ENCODE results near the gene ACO2. TPM values are rescaled to one million over a fixed set of nuclear protein-coding genes. Genes with fewer than 3 reads are reported as not detected.

Gene ACO2
- total and polyA plus RNA-seq, 10 of the 15 experiments (the other 5 are each of a cell fraction or from before 2014, with no cell fraction given), result 21.4 to 214 (median 88.5) TPM

- no peaks in the 10 kb centered on the region for H3K4me1 ChIP-seq (ENCODE audit: control insufficient read depth, insufficient read depth, low read length)
- ChIA-PET POLR2A (no interaction called here), CTCF (interaction anchor here (0.7 kb wide), 1 partner anchor 1412 kb away, joined by 3 read pairs; no protein-coding TSS in a partner anchor), SMC1A (ENCODE audit: uncharacterized antibody, unreplicated experiment) (no interaction called here), RAD21 (ENCODE audit: unreplicated experiment) (no interaction called here)
- 37% methylated on average over 4 of the region's 4 CpGs for whole genome bisulfite sequencing (ENCODE audit: insufficient coverage, insufficient replicate concordance, low lambda C conversion rate, missing lambda C conversion rate)
- H3K36me3 ChIP-seq (ENCODE audit: control insufficient read depth in 2 of 2, insufficient read depth in 2 of 2, low read length in 1 of 2), result no peaks in the 10 kb centered on the region
- no peak for DNase-seq (ENCODE audit: low read depth, low spot score)
- in situ Hi-C loops (cut with MboI), result no loop called here
- no peak overlapping the region for H3K27ac ChIP-seq (ENCODE audit: control insufficient read depth, insufficient read depth)
- no TSS peak for BruUV-seq (replicated peaks)
- no peak overlapping the region for H3K9ac ChIP-seq (ENCODE audit: control insufficient read depth, insufficient read depth, low read length)
- FAIRE-seq, result no peak
- peaks cover 0 to 5% of the 10 kb centered on the region in 2 experiments; a peak in 3 of 4 replicates for H3K27me3 ChIP-seq (replicated peaks in 1 of 2; ENCODE audit: control insufficient read depth in 2 of 2, insufficient read depth in 2 of 2, low read length in 1 of 2)
- no peaks in the 10 kb centered on the region for H3K79me2 ChIP-seq (ENCODE audit: control insufficient read depth, insufficient read depth, low read length)
- H4K20me1 ChIP-seq (ENCODE audit: control insufficient read depth, insufficient read depth), result no peaks in the 10 kb centered on the region
- H2AFZ ChIP-seq (ENCODE audit: control insufficient read depth, low read depth, low read length), result no peak overlapping the region
- ATAC-seq, result no peak
- H3K4me2 ChIP-seq (ENCODE audit: control insufficient read depth, insufficient read depth), result no peak overlapping the region
- H3K9me3 ChIP-seq (replicated peaks; ENCODE audit: control insufficient read depth, insufficient read depth, low read length), result no peaks in the 10 kb centered on the region
- H3K4me3 ChIP-seq, result no peak overlapping the region
- intact Hi-C loops (cut with micrococcal nuclease; ENCODE audit: unreplicated experiment), result no loop called here
- TF ChIP-seq, protein P1, sequence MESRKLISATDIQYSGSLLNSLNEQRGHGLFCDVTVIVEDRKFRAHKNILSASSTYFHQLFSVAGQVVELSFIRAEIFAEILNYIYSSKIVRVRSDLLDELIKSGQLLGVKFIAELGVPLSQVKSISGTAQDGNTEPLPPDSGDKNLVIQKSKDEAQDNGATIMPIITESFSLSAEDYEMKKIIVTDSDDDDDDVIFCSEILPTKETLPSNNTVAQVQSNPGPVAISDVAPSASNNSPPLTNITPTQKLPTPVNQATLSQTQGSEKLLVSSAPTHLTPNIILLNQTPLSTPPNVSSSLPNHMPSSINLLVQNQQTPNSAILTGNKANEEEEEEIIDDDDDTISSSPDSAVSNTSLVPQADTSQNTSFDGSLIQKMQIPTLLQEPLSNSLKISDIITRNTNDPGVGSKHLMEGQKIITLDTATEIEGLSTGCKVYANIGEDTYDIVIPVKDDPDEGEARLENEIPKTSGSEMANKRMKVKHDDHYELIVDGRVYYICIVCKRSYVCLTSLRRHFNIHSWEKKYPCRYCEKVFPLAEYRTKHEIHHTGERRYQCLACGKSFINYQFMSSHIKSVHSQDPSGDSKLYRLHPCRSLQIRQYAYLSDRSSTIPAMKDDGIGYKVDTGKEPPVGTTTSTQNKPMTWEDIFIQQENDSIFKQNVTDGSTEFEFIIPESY (IDR thresholded peaks at IDR 0.05), result no peak
- no peak for TF ChIP-seq SREBF1 (IDR thresholded peaks at IDR 0.05; ENCODE audit: low read length)
- TF ChIP-seq NFYA (IDR thresholded peaks at IDR 0.05; ENCODE audit: borderline replicate concordance, low read depth, low read length), result no peak
- no peak for TF ChIP-seq CUX1 (IDR thresholded peaks at IDR 0.05; ENCODE audit: insufficient replicate concordance, low read depth, low read length)
- TF ChIP-seq BCLAF1 (IDR thresholded peaks at IDR 0.05), result no peak
- TF ChIP-seq IRF4 (IDR thresholded peaks at IDR 0.05; ENCODE audit: low read depth, low read length), result no peak
- TF ChIP-seq POU2F2 (IDR thresholded peaks at IDR 0.05; ENCODE audit: borderline replicate concordance, low read depth, low read length), result no peak
- no peak for TF ChIP-seq ZNF274 (IDR thresholded peaks at IDR 0.05; ENCODE audit: insufficient read depth, insufficient read length)
- no peak for TF ChIP-seq RAD21 (IDR thresholded peaks at IDR 0.05; ENCODE audit: insufficient read depth, low read depth, low read length)
- TF ChIP-seq LARP7 (IDR thresholded peaks at IDR 0.05), result no peak
- no peak for TF ChIP-seq HDAC6 (IDR thresholded peaks at IDR 0.05; ENCODE audit: unreplicated experiment)
- TF ChIP-seq IKZF1 (conservative IDR thresholded peaks at IDR 0.05), result no peak
- no peak for TF ChIP-seq STAT1 (conservative IDR thresholded peaks at IDR 0.05)
Measured at GRCh38 chr22:41562461-41562860, 93.5 kb downstream of the ACO2 start.

Data from GM12878 (cell line).